DOHH2 (cell line): ENCODE results near the gene MARCHF11.

Experiments used
- H3F3A ChIP-seq: fragments of 200-600 bp; sonication (generic), shearing (Covaris generic); 2 replicates; pipeline ENCODE4 v1.6.0; 2016; ENCODE audit warnings: antibody characterized with exemption, mild to moderate bottlenecking; ENCODE audit not compliant: control insufficient read depth, insufficient read depth
- H3K27ac ChIP-seq: fragments of 200-600 bp; sonication (generic); 2 replicates; pipeline ENCODE4 v1.5.1; 2014; ENCODE audit warnings: low read depth, mild to moderate bottlenecking, low read length, moderate library complexity
- H3K27me3 ChIP-seq: fragments of 200-600 bp; sonication (generic); 2 replicates; pipeline ENCODE4 v1.6.1; 2014; ENCODE audit warnings: mild to moderate bottlenecking, low read length, mixed read lengths; ENCODE audit not compliant: control insufficient read depth
- H3K36me3 ChIP-seq: fragments of 200-600 bp; sonication (generic); 2 replicates; pipeline ENCODE4 v1.6.1; 2014; ENCODE audit warnings: mild to moderate bottlenecking, low read length, moderate library complexity, mixed read lengths; ENCODE audit not compliant: control insufficient read depth
- H3K4me1 ChIP-seq: fragments of 200-600 bp; sonication (generic); 2 replicates; pipeline ENCODE4 v1.6.1; 2014; ENCODE audit warnings: mild to moderate bottlenecking, low read length, mixed read lengths; ENCODE audit not compliant: control insufficient read depth
- H3K4me2 ChIP-seq: fragments of 200-600 bp; sonication (generic); 2 replicates; pipeline ENCODE4 v1.6.0; 2014; ENCODE audit warnings: mild to moderate bottlenecking, low read length, moderate library complexity
- H3K4me3 ChIP-seq: fragments of 200-600 bp; sonication (generic); 2 replicates; pipeline ENCODE4 v1.5.1; 2014; ENCODE audit warnings: mild to moderate bottlenecking, low read length, mixed read lengths
- H3K79me2 ChIP-seq: fragments of 200-600 bp; sonication (generic); 2 replicates; pipeline ENCODE4 v1.6.1; 2014; ENCODE audit warnings: mild to moderate bottlenecking, low read length, mixed read lengths; ENCODE audit not compliant: control insufficient read depth
- H3K9me2 ChIP-seq: fragments of 200-600 bp; sonication (generic); replicated peaks from 2 replicates; pipeline ENCODE4 v1.6.1; 2014; ENCODE audit warnings: mild to moderate bottlenecking, low read length, mixed read lengths; ENCODE audit not compliant: control insufficient read depth
- H3K9me3 ChIP-seq: fragments of 200-600 bp; sonication (generic); 2 replicates; pipeline ENCODE4 v1.6.1; 2014; ENCODE audit warnings: antibody characterized with exemption, low read length, mixed read lengths; ENCODE audit not compliant: control insufficient read depth, insufficient read depth
- H4K20me1 ChIP-seq: fragments of 200-600 bp; sonication (generic); 2 replicates; pipeline ENCODE4 v1.6.0; 2014; ENCODE audit warnings: low read depth, mild to moderate bottlenecking, antibody characterized with exemption, low read length, moderate library complexity; ENCODE audit not compliant: control insufficient read depth, insufficient read depth
- CTCF ChIP-seq: fragments of 200-600 bp; sonication (generic); IDR thresholded peaks from one replicate; pipeline ENCODE4 v1.5.1; 2014; ENCODE audit warnings: antibody characterized with exemption, mild to moderate bottlenecking, low read depth, low read length; ENCODE audit not compliant: poor library complexity, severe bottlenecking
- EZH2phosphoT487 ChIP-seq: fragments of 200-600 bp; sonication (generic); IDR thresholded peaks from 2 replicates; pipeline ENCODE4 v1.6.1; 2017; ENCODE audit warnings: borderline replicate concordance, mild to moderate bottlenecking, antibody characterized with exemption, low read length, moderate library complexity, mixed read lengths

The MARCHF11 gene

GRCh38 chr5:16179511-16179935, at the start of gene MARCHF11:
Gene MARCHF11 (minus strand): TSS chr5:16179791. CDS start chr5:16179575, 216 bp downstream.
- no peaks in the 10 kb centered on the region for H3K4me1 ChIP-seq

GRCh38 chr5:16225927-16226326, 46.3 kb upstream of the MARCHF11 start:
- TF ChIP-seq CTCF, result no peak
- no peak for TF ChIP-seq EZH2phosphoT487
- Histone ChIP-seq H3K4me1 (no peaks in the 10 kb centered on the region), H3F3A (no peaks in the 10 kb centered on the region), H3K4me2 (no peak overlapping the region), H3K27ac (no peak overlapping the region), H3K79me2 (no peaks in the 10 kb centered on the region), H3K9me3 (no peaks in the 10 kb centered on the region), H4K20me1 (no peaks in the 10 kb centered on the region), H3K9me2 (no peaks in the 10 kb centered on the region), H3K4me3 (no peak overlapping the region), H3K36me3 (no peaks in the 10 kb centered on the region), H3K27me3 (no peaks in the 10 kb centered on the region)

More at GRCh38 chr5:16179511-16179935, at the start of gene MARCHF11:
- Histone ChIP-seq H3K4me2 (no peak within 1 kb of the TSS), H3K9me2 (no peaks in the 10 kb centered on the region), H3K79me2 (no peaks in the 10 kb centered on the region), H3F3A (no peaks in the 10 kb centered on the region), H3K9me3 (no peaks in the 10 kb centered on the region), H3K4me3 (no peak within 1 kb of the TSS), H3K27ac (no peak within 1 kb of the TSS), H4K20me1 (no peaks in the 10 kb centered on the region), H3K36me3 (no peaks in the 10 kb centered on the region), H3K27me3 (no peaks in the 10 kb centered on the region)
- TF ChIP-seq CTCF (no peak), EZH2phosphoT487 (no peak)

- Histone ChIP-seq H3K36me3 (no peaks in the 10 kb centered on the region), H3K27me3 (no peaks in the 10 kb centered on the region), H3K9me3 (no peaks in the 10 kb centered on the region), H3K4me2 (no peak overlapping the region), H3K4me1 (no peaks in the 10 kb centered on the region), H3K9me2 (no peaks in the 10 kb centered on the region), H4K20me1 (no peaks in the 10 kb centered on the region), H3F3A (no peaks in the 10 kb centered on the region), H3K4me3 (no peak overlapping the region), H3K79me2 (no peaks in the 10 kb centered on the region), H3K27ac (no peak overlapping the region)
- TF ChIP-seq EZH2phosphoT487, result no peak
- no peak for TF ChIP-seq CTCF
These were observed 12.7 kb upstream of the MARCHF11 start for GRCh38 chr5:16192311-16192710.

- H3K9me3 ChIP-seq, result no peaks in the 10 kb centered on the region
- no peaks in the 10 kb centered on the region for H4K20me1 ChIP-seq
- TF ChIP-seq EZH2phosphoT487, result no peak
- no peak for TF ChIP-seq CTCF
- no peaks in the 10 kb centered on the region for H3K27me3 ChIP-seq
- H3K27ac ChIP-seq, result no peak overlapping the region
- H3K36me3 ChIP-seq, result no peaks in the 10 kb centered on the region
- no peaks in the 10 kb centered on the region for H3K9me2 ChIP-seq
- no peaks in the 10 kb centered on the region for H3K79me2 ChIP-seq
- H3K4me2 ChIP-seq, result no peak overlapping the region
- no peaks in the 10 kb centered on the region for H3K4me1 ChIP-seq
- no peak overlapping the region for H3K4me3 ChIP-seq
- H3F3A ChIP-seq, result no peaks in the 10 kb centered on the region
These were observed 1.1 kb upstream of the MARCHF11 start for GRCh38 chr5:16180789-16181082.
